Activated CD8-positive, alpha-beta T cell treated with anti-CD3 and anti-CD28 coated beads, Interleukin-2, amount 10 ng/mL, durations not matched to agents 7 days and 5 days (primary cell): ENCODE results near the gene PLCL2. TPM values are rescaled to one million over a fixed set of nuclear protein-coding genes. Genes with fewer than 3 reads are reported as not detected.
"Not testable (repeated sequence)": the region's sequence is repeated elsewhere in the genome, so short reads cannot be mapped to it uniquely, and the experiment has no call there.

Experiments
- ATAC-seq: fragments of 150-1000 bp; cut with Tn5 transposase; one replicate; pipeline ENCODE4 v1.10.0; 2021; ENCODE audit warnings: moderate library complexity
- CTCF ChIA-PET: fragments of 350-600 bp; sonication (Branson Sonifier 250); formaldehyde crosslinking; loops from one replicate; lab custom pipeline; 2021; ENCODE audit warnings: antibody characterized with exemption; lab: Charles Lee
- POLR2A ChIA-PET: fragments of 350-600 bp; sonication (Branson Sonifier 250); formaldehyde crosslinking; loops from one replicate; lab custom pipeline; 2021; ENCODE audit warnings: antibody characterized with exemption; lab: Charles Lee
- DNase-seq: peaks from one replicate; pipeline ENCODE4 v3.0.0-alpha.2; 2020
- H3K27ac Mint-ChIP-seq: one replicate; pipeline ENCODE4 v1.8.0; 2021; ENCODE audit warnings: mild to moderate bottlenecking, mixed read lengths
- H3K27me3 Mint-ChIP-seq: one replicate; pipeline ENCODE4 v1.8.0; 2021; ENCODE audit warnings: low read depth, mixed read lengths
- H3K36me3 Mint-ChIP-seq: one replicate; pipeline ENCODE4 v1.8.0; 2021; ENCODE audit warnings: low read depth, mixed read lengths
- H3K4me1 Mint-ChIP-seq: one replicate; pipeline ENCODE4 v1.8.0; 2021; ENCODE audit warnings: low read depth, mixed read lengths
- H3K4me3 Mint-ChIP-seq: one replicate; pipeline ENCODE4 v1.8.0; 2021; ENCODE audit warnings: mild to moderate bottlenecking, mixed read lengths
- H3K9me3 Mint-ChIP-seq: one replicate; pipeline ENCODE4 v1.8.0; 2022; ENCODE audit warnings: mixed read lengths; ENCODE audit not compliant: insufficient read depth
- total RNA-seq, 2 experiments: library from RNA; stranded (reverse); gene quantifications; one replicate each; pipeline ENCODE4 v1.2.3, GENCODE V29; 2021

PLCL2 gene
- total RNA-seq, 2 experiments from 2014 or later = 33.9 to 35.8 TPM

GRCh38 chr3:16980526-16980925, 95.8 kb downstream of the PLCL2 start:
- H3K36me3 Mint-ChIP-seq, H3K4me3 Mint-ChIP-seq, POLR2A ChIA-PET, H3K9me3 Mint-ChIP-seq, CTCF ChIA-PET, H3K27me3 Mint-ChIP-seq, H3K4me1 Mint-ChIP-seq, DNase-seq, ATAC-seq, H3K27ac Mint-ChIP-seq: not testable (repeated sequence)

GRCh38 chr3:16982460-16982859, 97.7 kb downstream of the PLCL2 start:
- Mint-ChIP-seq H3K4me3 (no peak overlapping the region), H3K27ac (no peak overlapping the region), H3K36me3 (peaks cover 5% of the 10 kb centered on the region), H3K9me3 (no peaks in the 10 kb centered on the region), H3K4me1 (no peaks in the 10 kb centered on the region), H3K27me3 (no peaks in the 10 kb centered on the region)
- CTCF ChIA-PET = no interaction called here
- DNase-seq (no peak), ATAC-seq (no peak)
- POLR2A ChIA-PET = interaction anchor here (0.6 kb wide), 1 partner anchor 1504 kb away, joined by 3 read pairs; no protein-coding TSS in a partner anchor

GRCh38 chr3:16985608-16986007, 100.9 kb downstream of the PLCL2 start:
- no peaks in the 10 kb centered on the region for H3K9me3 Mint-ChIP-seq
- no peaks in the 10 kb centered on the region for H3K27me3 Mint-ChIP-seq
- POLR2A ChIA-PET = no interaction called here
- DNase-seq (no peak), ATAC-seq (no peak)
- peaks cover 7% of the 10 kb centered on the region for H3K4me1 Mint-ChIP-seq
- CTCF ChIA-PET = interaction anchor here (1.0 kb wide), 1 partner anchor 11 kb away, joined by 3 read pairs; no protein-coding TSS in a partner anchor
- H3K36me3 Mint-ChIP-seq = no peaks in the 10 kb centered on the region
- no peak overlapping the region for H3K4me3 Mint-ChIP-seq
- no peak overlapping the region for H3K27ac Mint-ChIP-seq

GRCh38 chr3:16987141-16987540, 102.4 kb downstream of the PLCL2 start:
- Mint-ChIP-seq H3K27me3 (no peaks in the 10 kb centered on the region), H3K4me3 (no peak overlapping the region), H3K27ac (no peak overlapping the region), H3K9me3 (no peaks in the 10 kb centered on the region), H3K4me1 (peaks cover 7% of the 10 kb centered on the region), H3K36me3 (no peaks in the 10 kb centered on the region)
- no peak for ATAC-seq
- ChIA-PET POLR2A (no interaction called here), CTCF (interaction anchor here (0.8 kb wide), 1 partner anchor 13 kb away, joined by 3 read pairs; no protein-coding TSS in a partner anchor)
- DNase-seq = no peak

GRCh38 chr3:16990163-16990562, 105.4 kb downstream of the PLCL2 start:
- peaks cover 6% of the 10 kb centered on the region for H3K36me3 Mint-ChIP-seq
- ChIA-PET CTCF (no interaction called here), POLR2A (no interaction called here)
- H3K27ac Mint-ChIP-seq = no peak overlapping the region
- ATAC-seq (no peak), DNase-seq (no peak)
- no peak overlapping the region for H3K4me3 Mint-ChIP-seq
- no peaks in the 10 kb centered on the region for H3K27me3 Mint-ChIP-seq
- H3K4me1 Mint-ChIP-seq = peaks cover 16% of the 10 kb centered on the region
- H3K9me3 Mint-ChIP-seq = no peaks in the 10 kb centered on the region

DNA sequence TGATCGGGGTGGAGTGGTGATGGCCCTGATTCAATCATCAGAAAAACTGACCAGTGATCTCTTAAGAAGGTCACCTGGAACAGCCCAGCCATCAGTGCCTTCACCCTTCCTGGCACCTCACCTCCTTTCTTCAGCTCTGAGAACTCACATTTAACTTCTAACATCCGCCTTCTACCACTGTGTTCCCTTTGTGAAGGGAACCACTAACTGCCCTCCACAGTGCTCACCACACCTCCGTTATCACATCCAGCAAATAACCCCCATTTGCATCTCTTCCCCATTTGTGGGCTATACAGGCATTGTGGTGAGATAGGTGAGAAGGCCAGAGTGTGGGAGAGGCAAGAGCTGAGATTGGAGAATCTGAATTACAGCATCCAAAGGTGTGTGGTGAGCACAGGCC, 107.4 kb downstream of the PLCL2 start:
- Mint-ChIP-seq H3K9me3 (no peaks in the 10 kb centered on the region), H3K4me1 (peaks cover 34% of the 10 kb centered on the region), H3K36me3 (peaks cover 20% of the 10 kb centered on the region), H3K27ac (no peak overlapping the region), H3K4me3 (no peak overlapping the region), H3K27me3 (no peaks in the 10 kb centered on the region)
- POLR2A ChIA-PET = interaction anchor here (0.6 kb wide), 1 partner anchor 1341 kb away, joined by 3 read pairs; no protein-coding TSS in a partner anchor
- ATAC-seq (no peak), DNase-seq (no peak)
- CTCF ChIA-PET = no interaction called here

DNA sequence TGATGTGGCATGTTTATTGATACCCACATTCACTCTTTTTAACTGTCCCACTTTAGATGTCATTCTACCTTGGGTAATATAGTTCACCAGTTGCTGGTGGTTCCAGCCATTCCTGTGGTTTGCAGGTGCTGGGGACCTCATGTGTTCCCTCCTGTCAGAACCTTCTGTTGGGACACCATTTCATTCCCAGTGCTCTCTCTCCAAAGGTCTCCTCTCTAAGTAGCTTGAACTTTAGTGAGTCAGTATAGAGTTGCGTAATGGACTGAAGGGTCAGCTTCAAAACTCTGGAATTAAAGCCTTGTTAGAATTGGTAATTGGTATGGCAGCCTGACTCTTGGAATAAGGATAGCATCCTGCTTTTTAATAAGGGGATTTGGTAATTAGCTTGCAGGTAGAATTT, 108.5 kb downstream of the PLCL2 start:
- no peak for ATAC-seq
- Mint-ChIP-seq H3K27ac (no peak overlapping the region), H3K27me3 (no peaks in the 10 kb centered on the region), H3K4me3 (no peak overlapping the region), H3K4me1 (peaks cover 37% of the 10 kb centered on the region), H3K36me3 (peaks cover 20% of the 10 kb centered on the region), H3K9me3 (no peaks in the 10 kb centered on the region)
- CTCF ChIA-PET = interaction anchor here (0.7 to 1.8 kb wide), 2 partner anchors 8 to 14 kb away, joined by 3 to 6 read pairs; no protein-coding TSS in a partner anchor
- DNase-seq = no peak
- POLR2A ChIA-PET = no interaction called here

DNA sequence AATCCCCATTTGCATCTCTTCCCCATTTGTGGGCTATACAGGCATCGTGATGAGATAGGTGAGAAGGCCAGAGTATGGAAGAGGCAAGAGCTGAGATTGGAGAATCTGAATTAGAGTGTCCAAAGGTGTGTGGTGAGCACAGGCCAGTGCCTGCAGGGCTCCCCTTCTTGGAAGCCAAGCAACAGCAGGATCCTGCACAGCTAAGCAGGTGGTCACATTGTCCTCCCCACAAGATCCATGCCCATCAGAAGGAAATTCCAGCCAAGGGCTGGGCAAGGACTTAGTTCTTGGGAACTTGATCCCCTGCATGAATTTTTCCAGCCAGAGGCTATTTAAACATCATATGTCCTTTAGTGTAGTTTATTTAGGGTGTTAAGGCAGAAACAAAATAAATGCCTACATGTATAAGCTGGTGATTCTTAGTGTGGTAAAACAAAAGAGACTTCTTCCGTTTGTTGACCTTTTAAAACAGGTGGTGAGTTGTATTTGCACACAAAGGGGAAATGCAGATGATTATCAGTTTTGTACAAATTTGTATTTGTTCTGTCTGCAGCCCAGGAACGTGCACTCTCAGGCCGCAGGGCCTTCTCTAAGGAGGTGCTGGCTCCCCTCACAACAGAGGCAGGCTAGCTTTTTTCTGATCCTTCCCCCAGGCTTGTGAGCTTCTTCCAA, 110.2 kb downstream of the PLCL2 start:
- no peak for DNase-seq
- peaks cover 20% of the 10 kb centered on the region for H3K36me3 Mint-ChIP-seq
- POLR2A ChIA-PET = interaction anchor here (0.7 kb wide), 1 partner anchor 31 kb away, joined by 3 read pairs; no protein-coding TSS in a partner anchor
- CTCF ChIA-PET = interaction anchor here (0.8 kb wide), 1 partner anchor 11 kb away, joined by 3 read pairs; no protein-coding TSS in a partner anchor
- H3K27me3 Mint-ChIP-seq = no peaks in the 10 kb centered on the region
- no peak overlapping the region for H3K4me3 Mint-ChIP-seq
- ATAC-seq = no peak
- peak overlapping the region; percentile 53 for H3K27ac Mint-ChIP-seq
- H3K4me1 Mint-ChIP-seq = peaks cover 34% of the 10 kb centered on the region
- no peaks in the 10 kb centered on the region for H3K9me3 Mint-ChIP-seq

DNA sequence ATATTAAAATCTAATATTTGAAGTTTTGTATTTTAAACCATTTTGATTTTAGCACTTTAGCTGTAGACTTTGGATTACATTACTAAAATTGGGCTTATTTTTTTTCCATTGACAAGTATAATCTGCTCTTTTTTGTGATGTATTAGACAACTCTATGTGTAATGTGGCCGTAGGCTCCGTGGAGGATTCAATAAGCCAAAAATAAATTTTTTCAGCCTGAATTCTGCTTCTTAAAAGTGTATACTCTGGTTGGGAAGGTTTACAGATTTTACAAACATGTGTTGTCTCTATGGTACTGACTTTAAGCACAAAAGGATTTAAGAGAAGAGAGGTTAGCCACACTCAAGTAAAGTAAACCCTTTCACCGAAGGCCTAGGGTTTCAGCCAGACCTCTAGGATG, 110.8 kb downstream of the PLCL2 start:
- ChIA-PET CTCF (no interaction called here), POLR2A (no interaction called here)
- Mint-ChIP-seq H3K36me3 (peaks cover 20% of the 10 kb centered on the region), H3K9me3 (no peaks in the 10 kb centered on the region), H3K4me3 (no peak overlapping the region), H3K27me3 (no peaks in the 10 kb centered on the region), H3K27ac (no peak overlapping the region), H3K4me1 (peaks cover 32% of the 10 kb centered on the region)
- ATAC-seq (no peak), DNase-seq (no peak)

DNA sequence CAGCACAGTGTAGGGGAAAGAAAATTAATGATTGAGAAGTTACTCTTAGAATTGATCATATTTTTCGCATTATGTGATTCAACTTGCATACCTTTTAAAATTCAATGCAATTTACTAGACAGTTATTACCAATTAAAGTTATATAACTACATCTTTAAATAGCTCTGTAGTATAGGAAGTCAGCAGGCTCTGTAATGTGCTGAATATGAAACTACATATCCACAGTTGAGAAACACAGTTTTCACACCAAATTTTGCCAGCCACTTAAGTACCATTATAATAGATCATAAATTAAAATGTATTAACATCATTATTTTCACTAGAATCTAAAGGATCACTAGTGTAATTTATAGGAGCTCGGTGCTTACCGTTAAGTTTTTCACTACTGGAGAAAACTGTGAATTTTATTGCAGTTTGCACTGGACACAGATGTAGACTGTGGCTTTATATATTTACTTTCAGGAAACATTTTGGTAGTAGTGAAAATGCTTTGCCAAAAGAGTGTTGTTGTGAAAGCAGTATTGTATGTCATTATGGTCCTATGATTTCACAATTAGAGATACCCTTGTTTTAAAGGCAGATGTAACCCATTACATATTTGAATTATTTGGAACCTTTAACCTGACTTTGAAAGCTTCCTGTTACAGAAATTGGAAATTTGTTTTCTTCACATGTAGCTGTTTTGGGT, 113.6 kb downstream of the PLCL2 start:
- peaks cover 25% of the 10 kb centered on the region for H3K36me3 Mint-ChIP-seq
- DNase-seq (no peak), ATAC-seq (no peak)
- peaks cover 30% of the 10 kb centered on the region for H3K4me1 Mint-ChIP-seq
- H3K27ac Mint-ChIP-seq = no peak overlapping the region
- POLR2A ChIA-PET = no interaction called here
- H3K9me3 Mint-ChIP-seq = peaks cover 10% of the 10 kb centered on the region
- CTCF ChIA-PET = interaction anchor here (0.6 to 1.4 kb wide), 2 partner anchors 32 to 48 kb away, joined by 3 read pairs; no protein-coding TSS in a partner anchor
- H3K4me3 Mint-ChIP-seq = no peak overlapping the region
- H3K27me3 Mint-ChIP-seq = no peaks in the 10 kb centered on the region

DNA sequence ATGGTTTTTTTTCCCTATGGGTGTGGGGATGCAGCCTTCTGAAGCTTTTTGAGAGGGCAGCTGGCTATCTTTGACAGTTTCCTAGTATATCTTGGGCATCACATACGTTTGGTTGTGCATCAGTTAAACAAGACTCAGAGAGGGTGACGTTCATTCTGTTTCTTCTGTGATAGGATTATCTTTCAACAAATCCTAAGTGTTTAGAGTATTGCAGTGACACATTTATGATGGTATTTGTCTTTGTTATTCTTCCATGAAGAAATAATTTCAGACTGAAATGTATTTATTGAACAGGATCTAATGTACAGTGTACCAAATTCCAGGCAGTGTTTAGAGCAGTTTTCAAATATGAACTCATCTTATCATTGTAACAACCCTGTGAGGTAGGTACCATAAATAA, 114.4 kb downstream of the PLCL2 start:
- CTCF ChIA-PET = interaction anchor here (1.4 kb wide), 1 partner anchor 48 kb away, joined by 3 read pairs; no protein-coding TSS in a partner anchor
- no peak overlapping the region for H3K4me3 Mint-ChIP-seq
- H3K27ac Mint-ChIP-seq = no peak overlapping the region
- peaks cover 10% of the 10 kb centered on the region for H3K9me3 Mint-ChIP-seq
- peaks cover 32% of the 10 kb centered on the region for H3K4me1 Mint-ChIP-seq
- POLR2A ChIA-PET = no interaction called here
- ATAC-seq (no peak), DNase-seq (no peak)
- H3K36me3 Mint-ChIP-seq = peaks cover 25% of the 10 kb centered on the region
- H3K27me3 Mint-ChIP-seq = no peaks in the 10 kb centered on the region

DNA sequence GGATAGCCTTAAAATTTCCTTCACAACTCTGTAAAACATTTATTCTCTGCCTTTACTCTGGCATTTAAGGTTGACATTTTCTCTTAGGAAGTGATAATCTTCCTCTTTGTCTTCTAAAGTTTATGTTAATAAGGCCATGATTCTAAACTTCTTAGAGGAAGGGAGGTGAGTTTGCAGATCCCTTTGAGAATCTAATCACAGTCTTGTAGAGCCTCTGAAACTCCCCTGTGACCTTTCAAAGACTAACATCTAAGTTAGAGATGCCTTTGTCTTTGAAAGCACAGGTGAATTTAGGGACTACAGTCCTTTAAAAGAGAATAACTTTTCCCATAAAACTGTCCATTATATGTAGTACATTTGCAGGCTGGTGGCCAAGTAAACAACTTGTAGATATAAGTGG, 115.1 kb downstream of the PLCL2 start:
- ChIA-PET POLR2A (no interaction called here), CTCF (no interaction called here)
- Mint-ChIP-seq H3K4me3 (no peak overlapping the region), H3K36me3 (peaks cover 22% of the 10 kb centered on the region), H3K9me3 (peaks cover 10% of the 10 kb centered on the region), H3K27ac (no peak overlapping the region), H3K4me1 (peaks cover 29% of the 10 kb centered on the region), H3K27me3 (no peaks in the 10 kb centered on the region)
- DNase-seq = no peak
- no peak for ATAC-seq
